VCaP (cell line): Measurements from ENCODE around the gene MINK1.

ENCODE experiments used
- H3K27ac ChIP-seq: fragments of 450-650 bp; 2 replicates; pipeline ENCODE4 v1.5.1; 2017
- CTCF ChIP-seq: fragments of 450-650 bp; conservative IDR thresholded peaks from 2 replicates; pipeline ENCODE4 v1.5.1; 2017; ENCODE audit warnings: mild to moderate bottlenecking, moderate library complexity

Gene MINK1

GRCh38 chr17:4815043-4815675, 18.0 kb upstream of the MINK1 start:
- no peak overlapping the region for H3K27ac ChIP-seq
- TF ChIP-seq CTCF: no peak; the same call in 1 of the 2 replicates

GRCh38 chr17:4816826-4817225, 16.3 kb upstream of the MINK1 start:
- no peak overlapping the region for H3K27ac ChIP-seq
- no peak for TF ChIP-seq CTCF

GRCh38 chr17:4818276-4818675, 14.9 kb upstream of the MINK1 start:
- no peak for TF ChIP-seq CTCF
- no peak overlapping the region for H3K27ac ChIP-seq

DNA sequence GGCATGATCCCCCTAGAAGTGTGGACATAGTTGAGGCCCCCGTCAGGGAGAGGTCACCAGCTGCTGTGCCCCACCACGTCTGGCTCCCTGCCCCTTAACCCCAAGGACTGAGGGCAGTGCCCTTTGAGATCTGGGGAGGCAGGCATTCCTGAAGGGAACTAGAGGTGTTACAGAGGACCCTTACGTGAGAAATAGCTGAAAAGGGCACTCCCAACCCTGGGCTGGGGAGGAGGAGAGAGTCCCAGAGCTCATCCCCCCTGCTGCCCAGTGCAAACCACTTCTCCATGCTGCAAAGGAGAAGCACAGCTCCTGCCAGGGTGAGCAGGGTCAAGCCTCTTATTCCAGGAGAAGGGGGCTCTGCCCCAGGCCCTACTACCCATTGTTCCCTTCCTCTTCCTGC, 10.3 kb upstream of the MINK1 start:
- TF ChIP-seq CTCF: no peak
- H3K27ac ChIP-seq: no peak overlapping the region

- H3K27ac ChIP-seq: no peak overlapping the region
- TF ChIP-seq CTCF: no peak
Observed at GRCh38 chr17:4823373-4824089, 9.6 kb upstream of the MINK1 start.

- TF ChIP-seq CTCF: no peak
Observed at GRCh38 chr17:4827399-4827798, 5.7 kb upstream of the MINK1 start.

GRCh38 chr17:4832829-4833177, 337 bp upstream of the MINK1 start:
- H3K27ac ChIP-seq: peak overlapping the region; percentile 78

More at GRCh38 chr17:4827399-4827798, 5.7 kb upstream of the MINK1 start:
- H3K27ac ChIP-seq: no peak overlapping the region
